HepG2 (cell line): ENCODE data around the gene IER2. TPM values are rescaled to one million over a fixed set of nuclear protein-coding genes. Genes with fewer than 3 reads are reported as not detected.

ENCODE experiments used
- CREM ChIP-seq, 2 experiments: sonication (generic) in 1 of 2; formaldehyde crosslinking in 1 of 2; IDR thresholded peaks; 2 replicates each; pipeline versions ENCODE4 v1.4.0 to v1.6.1; 2016 to 2020; ENCODE audit warnings: antibody characterized with exemption in 1 of 2, mild to moderate bottlenecking in 1 of 2, missing genetic modification reagents in 1 of 2
- GZF1 ChIP-seq: sonication (generic); formaldehyde crosslinking; IDR thresholded peaks from 2 replicates; pipeline ENCODE4 v1.5.1; 2020; ENCODE audit warnings: mild to moderate bottlenecking, missing genetic modification reagents
- MTF1 ChIP-seq: sonication (generic); formaldehyde crosslinking; IDR thresholded peaks from 2 replicates; pipeline ENCODE4 v1.5.0; 2020; ENCODE audit warnings: missing genetic modification reagents
- MZF1 ChIP-seq: sonication (generic); formaldehyde crosslinking; IDR thresholded peaks from 2 replicates; pipeline ENCODE4 v1.8.1; 2023; ENCODE audit warnings: mild to moderate bottlenecking, missing genetic modification reagents, borderline replicate concordance
- NCOR1 ChIP-seq: fragments of 200-600 bp; sonication (generic); IDR thresholded peaks from 2 replicates; pipeline ENCODE4 v1.7.0; 2017; ENCODE audit warnings: antibody characterized with exemption, low read length, borderline replicate concordance
- NR1H2 ChIP-seq: sonication (generic); formaldehyde crosslinking; IDR thresholded peaks from 2 replicates; pipeline ENCODE4 v1.8.1; 2022; ENCODE audit warnings: low read depth, missing genetic modification reagents, borderline replicate concordance
- RXRA ChIP-seq: sonication (generic); formaldehyde crosslinking; IDR thresholded peaks from 2 replicates; pipeline ENCODE4 v1.5.1; 2020; ENCODE audit warnings: missing genetic modification reagents
- RXRB ChIP-seq: IDR thresholded peaks from 2 replicates; pipeline ENCODE4 v1.6.1; 2016; ENCODE audit warnings: borderline replicate concordance, missing genetic modification reagents, missing compliant biosample characterization
- SPEN ChIP-seq: sonication (generic); formaldehyde crosslinking; IDR thresholded peaks from 2 replicates; pipeline ENCODE4 v1.5.1; 2020; ENCODE audit warnings: low read depth, mild to moderate bottlenecking, missing genetic modification reagents
- TBL1XR1 ChIP-seq: fragments of 150-350 bp; IDR thresholded peaks from 2 replicates; pipeline ENCODE4 v1.6.1; 2014; ENCODE audit warnings: borderline replicate concordance, low read length; ENCODE audit not compliant: partially characterized antibody
- TOE1 ChIP-seq: sonication (generic); formaldehyde crosslinking; IDR thresholded peaks from 2 replicates; pipeline ENCODE4 v1.4.0; 2020; ENCODE audit warnings: mild to moderate bottlenecking, missing genetic modification reagents
- ZBTB38 ChIP-seq: sonication (generic); formaldehyde crosslinking; IDR thresholded peaks from 2 replicates; pipeline ENCODE4 v1.5.1; 2020; ENCODE audit warnings: mild to moderate bottlenecking, missing genetic modification reagents
- ZNF10 ChIP-seq: sonication (generic); formaldehyde crosslinking; IDR thresholded peaks from 2 replicates; pipeline ENCODE4 v1.4.0; 2020; ENCODE audit warnings: mild to moderate bottlenecking, low read depth, missing genetic modification reagents, borderline replicate concordance
- ZNF292 ChIP-seq: sonication (generic); formaldehyde crosslinking; IDR thresholded peaks from 2 replicates; pipeline ENCODE4 v1.8.1; 2022; ENCODE audit warnings: mild to moderate bottlenecking, low read depth, missing genetic modification reagents, borderline replicate concordance
- ZNF331 ChIP-seq: sonication (generic); formaldehyde crosslinking; IDR thresholded peaks from 2 replicates; pipeline ENCODE4 v1.4.0; 2020; ENCODE audit warnings: missing genetic modification reagents
- ZNF382 ChIP-seq: sonication (generic); formaldehyde crosslinking; IDR thresholded peaks from 2 replicates; pipeline ENCODE4 v1.5.0; 2020; ENCODE audit warnings: missing genetic modification reagents, mild to moderate bottlenecking, borderline replicate concordance
- ZNF441 ChIP-seq: sonication (generic); formaldehyde crosslinking; IDR thresholded peaks from 2 replicates; pipeline ENCODE4 v1.7.0; 2021; ENCODE audit warnings: missing genetic modification reagents, borderline replicate concordance
- ZNF547 ChIP-seq: sonication (generic); formaldehyde crosslinking; IDR thresholded peaks from 2 replicates; pipeline ENCODE4 v1.5.1; 2020; ENCODE audit warnings: mild to moderate bottlenecking, missing genetic modification reagents
- ZNF563 ChIP-seq: sonication (generic); formaldehyde crosslinking; IDR thresholded peaks from 2 replicates; pipeline ENCODE4 v1.8.0; 2022; ENCODE audit warnings: mild to moderate bottlenecking, moderate library complexity, missing genetic modification reagents
- ZNF652 ChIP-seq: IDR thresholded peaks from 2 replicates; pipeline ENCODE4 v1.6.1; 2016; ENCODE audit warnings: low read depth, borderline replicate concordance
- ZNF670 ChIP-seq: sonication (generic); formaldehyde crosslinking; IDR thresholded peaks from 2 replicates; pipeline ENCODE4 v1.8.0; 2022; ENCODE audit warnings: mild to moderate bottlenecking, missing genetic modification reagents, borderline replicate concordance
- polyA plus RNA-seq, 8 experiments: library from polyadenylated mRNA; depleted of rRNA in 3 of 8; stranded (reverse) in 7 of 8; unstranded in 1 of 8; fragments of >200 nt; fragmentation: Illumina TruSeq in 4 of 8; extraction: Trizol in 4 of 8; gene quantifications; 2 replicates each; pipeline versions ENCODE4 v1.2.1 to v1.2.3, GENCODE V29; 2011 to 2016; ENCODE audit warnings: low read depth in 4 of 8, missing spikeins in 1 of 8, mixed read lengths in 1 of 8; ENCODE audit not compliant: insufficient read depth in 1 of 8
- total RNA-seq, 5 experiments: library from RNA; depleted of rRNA; stranded (reverse); fragments of >200 nt; fragmentation: Illumina TruSeq; extraction: Trizol; gene quantifications; 2 replicates each; pipeline ENCODE4 v1.2.3, GENCODE V29; 2016; ENCODE audit warnings: low read depth in 1 of 5
- TF ChIP-seq, protein P1 (sequence below): sonication (generic); formaldehyde crosslinking; IDR thresholded peaks from 2 replicates; pipeline ENCODE4 v1.5.1; 2020; ENCODE audit warnings: missing genetic modification reagents, mild to moderate bottlenecking, borderline replicate concordance
- TF ChIP-seq, protein P2 (sequence below): IDR thresholded peaks from 2 replicates; pipeline ENCODE4 v1.6.1; 2018; ENCODE audit warnings: missing genetic modification reagents, mild to moderate bottlenecking, missing compliant biosample characterization
- TF ChIP-seq, protein P3 (sequence below): sonication (generic); formaldehyde crosslinking; IDR thresholded peaks from 2 replicates; pipeline ENCODE4 v1.8.0; 2022; ENCODE audit warnings: low read depth, missing genetic modification reagents
- TF ChIP-seq, protein P4 (sequence below): sonication (generic); formaldehyde crosslinking; IDR thresholded peaks from 2 replicates; pipeline ENCODE4 v1.8.1; 2023; ENCODE audit warnings: mild to moderate bottlenecking, missing genetic modification reagents

The IER2 gene
- total and polyA plus RNA-seq, 2 of the 13 experiments (the other 11 are each of a cell fraction or from before 2014, with no cell fraction given), result 10.1 to 14.3 TPM

DNA sequence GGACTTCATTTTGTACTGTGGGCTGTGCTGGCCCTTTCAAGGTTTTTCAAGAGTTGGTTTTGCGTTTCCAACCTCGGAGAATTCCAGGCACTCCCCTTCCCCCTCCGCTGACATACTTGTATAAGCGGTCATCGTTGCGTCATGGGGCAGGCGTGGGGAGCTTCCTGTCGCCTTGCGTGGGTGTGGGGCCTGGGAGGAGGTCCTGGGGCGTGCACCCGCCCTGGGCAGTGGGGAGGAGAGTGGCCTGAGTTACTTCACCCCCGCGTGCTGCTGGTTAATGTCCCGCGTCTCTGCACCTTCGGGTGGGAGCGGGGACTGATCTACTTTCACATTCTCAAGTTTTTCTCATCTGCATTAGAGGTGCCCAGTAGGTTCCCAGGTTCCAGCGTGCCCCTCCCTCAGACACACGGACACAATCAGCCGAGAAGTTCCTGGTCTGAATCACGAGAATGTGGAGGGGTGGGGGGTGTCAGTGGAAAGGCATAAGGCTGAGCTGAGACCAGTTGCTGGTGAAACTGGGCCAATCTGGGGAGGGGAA, 4.1 kb downstream of the IER2 start (continued):
- TF ChIP-seq ZNF382 (CRISPR knock-in tag) (no peak), RXRB (CRISPR knock-in tag) (no peak), CREM (IDR thresholded peaks at IDR 0.05) (peak; percentile 38), CREM (CRISPR knock-in tag; IDR thresholded peaks at IDR 0.05) (no peak), TOE1 (CRISPR knock-in tag) (no peak), ZNF563 (CRISPR knock-in tag) (no peak), ZNF292 (CRISPR knock-in tag) (no peak), ZNF441 (CRISPR knock-in tag) (no peak), TBL1XR1 (peak; percentile 1), ZBTB38 (CRISPR knock-in tag) (no peak), MTF1 (CRISPR knock-in tag) (no peak), MZF1 (CRISPR knock-in tag) (no peak), NR1H2 (CRISPR knock-in tag) (no peak), NCOR1 (no peak), RXRA (CRISPR knock-in tag) (peak; percentile 33; the same call in 1 of the 2 replicates), ZNF547 (CRISPR knock-in tag) (no peak), ZNF10 (CRISPR knock-in tag) (no peak), ZNF652 (CRISPR knock-in tag) (no peak), ZNF670 (CRISPR knock-in tag) (no peak), ZNF331 (CRISPR knock-in tag) (0 out of 2 replicates have a peak, but pooled peaks have one; percentile 19), GZF1 (CRISPR knock-in tag) (no peak), SPEN (CRISPR knock-in tag) (no peak)
- TF ChIP-seq, protein P1, sequence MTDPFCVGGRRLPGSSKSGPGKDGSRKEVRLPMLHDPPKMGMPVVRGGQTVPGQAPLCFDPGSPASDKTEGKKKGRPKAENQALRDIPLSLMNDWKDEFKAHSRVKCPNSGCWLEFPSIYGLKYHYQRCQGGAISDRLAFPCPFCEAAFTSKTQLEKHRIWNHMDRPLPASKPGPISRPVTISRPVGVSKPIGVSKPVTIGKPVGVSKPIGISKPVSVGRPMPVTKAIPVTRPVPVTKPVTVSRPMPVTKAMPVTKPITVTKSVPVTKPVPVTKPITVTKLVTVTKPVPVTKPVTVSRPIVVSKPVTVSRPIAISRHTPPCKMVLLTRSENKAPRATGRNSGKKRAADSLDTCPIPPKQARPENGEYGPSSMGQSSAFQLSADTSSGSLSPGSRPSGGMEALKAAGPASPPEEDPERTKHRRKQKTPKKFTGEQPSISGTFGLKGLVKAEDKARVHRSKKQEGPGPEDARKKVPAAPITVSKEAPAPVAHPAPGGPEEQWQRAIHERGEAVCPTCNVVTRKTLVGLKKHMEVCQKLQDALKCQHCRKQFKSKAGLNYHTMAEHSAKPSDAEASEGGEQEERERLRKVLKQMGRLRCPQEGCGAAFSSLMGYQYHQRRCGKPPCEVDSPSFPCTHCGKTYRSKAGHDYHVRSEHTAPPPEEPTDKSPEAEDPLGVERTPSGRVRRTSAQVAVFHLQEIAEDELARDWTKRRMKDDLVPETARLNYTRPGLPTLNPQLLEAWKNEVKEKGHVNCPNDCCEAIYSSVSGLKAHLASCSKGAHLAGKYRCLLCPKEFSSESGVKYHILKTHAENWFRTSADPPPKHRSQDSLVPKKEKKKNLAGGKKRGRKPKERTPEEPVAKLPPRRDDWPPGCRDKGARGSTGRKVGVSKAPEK, result 0 out of 2 replicates have a peak, but pooled peaks have one; percentile 22
- TF ChIP-seq, protein P2, sequence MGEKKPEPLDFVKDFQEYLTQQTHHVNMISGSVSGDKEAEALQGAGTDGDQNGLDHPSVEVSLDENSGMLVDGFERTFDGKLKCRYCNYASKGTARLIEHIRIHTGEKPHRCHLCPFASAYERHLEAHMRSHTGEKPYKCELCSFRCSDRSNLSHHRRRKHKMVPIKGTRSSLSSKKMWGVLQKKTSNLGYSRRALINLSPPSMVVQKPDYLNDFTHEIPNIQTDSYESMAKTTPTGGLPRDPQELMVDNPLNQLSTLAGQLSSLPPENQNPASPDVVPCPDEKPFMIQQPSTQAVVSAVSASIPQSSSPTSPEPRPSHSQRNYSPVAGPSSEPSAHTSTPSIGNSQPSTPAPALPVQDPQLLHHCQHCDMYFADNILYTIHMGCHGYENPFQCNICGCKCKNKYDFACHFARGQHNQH (CRISPR knock-in tag), result no peak
- TF ChIP-seq, protein P3, sequence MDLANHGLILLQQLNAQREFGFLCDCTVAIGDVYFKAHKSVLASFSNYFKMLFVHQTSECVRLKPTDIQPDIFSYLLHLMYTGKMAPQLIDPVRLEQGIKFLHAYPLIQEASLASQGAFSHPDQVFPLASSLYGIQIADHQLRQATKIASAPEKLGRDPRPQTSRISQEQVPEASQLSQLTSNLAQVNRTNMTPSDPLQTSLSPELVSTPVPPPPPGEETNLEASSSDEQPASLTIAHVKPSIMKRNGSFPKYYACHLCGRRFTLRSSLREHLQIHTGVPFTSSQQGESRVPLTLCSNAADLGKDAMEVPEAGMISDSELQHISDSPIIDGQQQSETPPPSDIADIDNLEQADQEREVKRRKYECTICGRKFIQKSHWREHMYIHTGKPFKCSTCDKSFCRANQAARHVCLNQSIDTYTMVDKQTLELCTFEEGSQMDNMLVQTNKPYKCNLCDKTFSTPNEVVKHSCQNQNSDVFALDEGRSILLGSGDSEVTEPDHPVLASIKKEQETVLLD, result no peak
- TF ChIP-seq, protein P4, sequence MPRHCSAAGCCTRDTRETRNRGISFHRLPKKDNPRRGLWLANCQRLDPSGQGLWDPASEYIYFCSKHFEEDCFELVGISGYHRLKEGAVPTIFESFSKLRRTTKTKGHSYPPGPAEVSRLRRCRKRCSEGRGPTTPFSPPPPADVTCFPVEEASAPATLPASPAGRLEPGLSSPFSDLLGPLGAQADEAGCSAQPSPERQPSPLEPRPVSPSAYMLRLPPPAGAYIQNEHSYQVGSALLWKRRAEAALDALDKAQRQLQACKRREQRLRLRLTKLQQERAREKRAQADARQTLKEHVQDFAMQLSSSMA (CRISPR knock-in tag), result no peak
